Loucy (cell line): ENCODE results near the gene SEMA5A.

Experiments used
- H2AFZ ChIP-seq: fragments of 200-600 bp; sonication (generic); 2 replicates; pipeline ENCODE4 v1.6.0; 2016; ENCODE audit warnings: antibody characterized with exemption, mild to moderate bottlenecking, low read length, moderate library complexity
- H3F3A ChIP-seq: fragments of 200-600 bp; 2 replicates; pipeline ENCODE4 v1.6.0; 2016; ENCODE audit warnings: antibody characterized with exemption, low read depth, mild to moderate bottlenecking
- H3K27me3 ChIP-seq: fragments of 200-600 bp; sonication (generic); 2 replicates; pipeline ENCODE4 v1.6.1; 2014; ENCODE audit warnings: low read length, mild to moderate bottlenecking; ENCODE audit not compliant: insufficient read depth, poor library complexity, severe bottlenecking
- H3K36me3 ChIP-seq: fragments of 200-600 bp; sonication (generic); 2 replicates; pipeline ENCODE4 v1.6.1; 2016; ENCODE audit warnings: low read length; ENCODE audit not compliant: insufficient read depth
- H3K4me1 ChIP-seq: fragments of 200-600 bp; sonication (generic); 2 replicates; pipeline ENCODE4 v1.5.1; 2014; ENCODE audit warnings: low read length, mild to moderate bottlenecking; ENCODE audit not compliant: insufficient read depth, poor library complexity, severe bottlenecking
- H3K4me2 ChIP-seq: fragments of 200-600 bp; sonication (generic); 2 replicates; pipeline ENCODE4 v1.6.0; 2014; ENCODE audit warnings: antibody characterized with exemption, low read length, low read depth, mild to moderate bottlenecking; ENCODE audit not compliant: poor library complexity, severe bottlenecking
- H3K4me3 ChIP-seq: fragments of 200-600 bp; sonication (generic); 2 replicates; pipeline ENCODE4 v1.5.1; 2014; ENCODE audit warnings: low read length, mild to moderate bottlenecking, mixed read lengths; ENCODE audit not compliant: poor library complexity, severe bottlenecking
- H3K79me2 ChIP-seq: fragments of 200-600 bp; sonication (generic); 2 replicates; pipeline ENCODE4 v1.6.1; 2014; ENCODE audit warnings: low read length; ENCODE audit not compliant: insufficient read depth
- H3K9ac ChIP-seq: fragments of 200-600 bp; sonication (generic); 2 replicates; pipeline ENCODE4 v1.6.0; 2014; ENCODE audit warnings: mild to moderate bottlenecking, low read depth, low read length, moderate library complexity; ENCODE audit not compliant: poor library complexity, severe bottlenecking
- H3K9me2 ChIP-seq: fragments of 200-600 bp; sonication (generic); replicated peaks from 2 replicates; pipeline ENCODE4 v1.6.1; 2016; ENCODE audit warnings: low read depth, low read length, mixed read lengths
- H3K9me3 ChIP-seq: fragments of 200-600 bp; sonication (generic); 2 replicates; pipeline ENCODE4 v1.6.1; 2014; ENCODE audit warnings: mild to moderate bottlenecking, antibody characterized with exemption, low read length, low read depth; ENCODE audit not compliant: insufficient read depth
- H4K20me1 ChIP-seq: fragments of 200-600 bp; sonication (generic); 2 replicates; pipeline ENCODE4 v1.6.0; 2014; ENCODE audit warnings: antibody characterized with exemption, low read length, mild to moderate bottlenecking; ENCODE audit not compliant: insufficient read depth, poor library complexity, severe bottlenecking
- CTCF ChIP-seq: fragments of 200-600 bp; sonication (generic); conservative IDR thresholded peaks from 2 replicates; pipeline ENCODE4 v1.5.1; 2014; ENCODE audit warnings: mild to moderate bottlenecking, antibody characterized with exemption, low read length
- EZH2phosphoT487 ChIP-seq: fragments of 200-600 bp; IDR thresholded peaks from 2 replicates; pipeline ENCODE4 v1.6.1; 2018; ENCODE audit warnings: antibody characterized with exemption, mild to moderate bottlenecking, moderate library complexity, borderline replicate concordance

Gene SEMA5A

DNA sequence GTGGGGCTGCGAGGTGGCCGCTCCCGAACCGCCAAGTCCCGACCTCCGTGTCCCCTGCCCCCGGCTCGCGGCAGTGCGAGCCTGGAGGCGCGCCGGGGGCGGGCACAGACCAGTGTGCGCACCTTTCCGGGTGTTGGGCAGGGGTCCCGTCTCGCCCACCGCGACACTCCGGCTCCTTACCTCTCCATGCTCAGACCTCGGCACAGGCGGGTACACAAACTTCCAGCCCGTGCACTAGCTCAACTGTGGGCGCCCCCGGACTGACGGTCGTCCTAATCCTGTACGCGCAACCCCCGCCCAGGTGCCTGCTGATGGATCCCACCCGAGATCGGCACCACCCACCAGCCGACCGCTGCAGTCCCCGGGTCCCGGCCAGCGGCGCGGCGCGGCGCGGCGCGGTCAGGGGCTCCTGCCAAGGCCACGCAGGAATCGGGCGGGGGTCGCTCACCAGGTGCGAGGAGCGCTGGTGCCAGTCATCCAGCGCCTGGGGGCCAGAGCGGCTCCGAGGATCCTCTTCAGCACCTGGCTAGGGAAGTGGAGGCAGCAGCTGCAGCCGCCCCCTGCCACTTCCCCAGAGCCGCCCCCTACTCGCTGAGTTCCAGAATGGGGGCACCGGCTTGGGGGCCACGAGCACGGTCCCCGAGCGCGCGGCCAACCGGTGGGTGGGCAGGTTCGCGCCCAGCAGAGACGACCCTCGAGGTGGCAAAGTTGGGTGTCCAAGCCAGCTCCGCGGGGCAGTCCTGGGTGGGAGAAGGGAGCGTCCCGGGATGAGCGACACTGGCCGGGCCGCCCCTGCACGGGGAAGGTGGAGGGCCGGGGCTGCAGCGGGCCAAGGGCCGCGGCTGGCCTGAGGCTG is 511 bp downstream of the SEMA5A start:
- no peak overlapping the region for H2AFZ ChIP-seq
- H3K36me3 ChIP-seq, result no peaks in the 10 kb centered on the region
- no peak overlapping the region for H3K4me2 ChIP-seq
- no peaks in the 10 kb centered on the region for H4K20me1 ChIP-seq
- H3K27me3 ChIP-seq, result no peaks in the 10 kb centered on the region
- H3K4me1 ChIP-seq, result no peaks in the 10 kb centered on the region
- H3K9ac ChIP-seq, result no peak overlapping the region
- no peaks in the 10 kb centered on the region for H3K9me2 ChIP-seq
- no peak overlapping the region for H3K4me3 ChIP-seq
- no peaks in the 10 kb centered on the region for H3K79me2 ChIP-seq
- no peaks in the 10 kb centered on the region for H3K9me3 ChIP-seq
- H3F3A ChIP-seq, result no peaks in the 10 kb centered on the region
- no peak for TF ChIP-seq CTCF
- no peak for TF ChIP-seq EZH2phosphoT487

- H3K36me3 ChIP-seq, result no peaks in the 10 kb centered on the region
- H3K27me3 ChIP-seq, result no peaks in the 10 kb centered on the region
- no peaks in the 10 kb centered on the region for H4K20me1 ChIP-seq
- no peak overlapping the region for H3K4me2 ChIP-seq
- H3K4me3 ChIP-seq, result no peak overlapping the region
- H3K79me2 ChIP-seq, result no peaks in the 10 kb centered on the region
- H3K9ac ChIP-seq, result no peak overlapping the region
- no peaks in the 10 kb centered on the region for H3F3A ChIP-seq
- no peaks in the 10 kb centered on the region for H3K9me2 ChIP-seq
- H3K4me1 ChIP-seq, result no peaks in the 10 kb centered on the region
- TF ChIP-seq EZH2phosphoT487 (no peak), CTCF (no peak)
- H2AFZ ChIP-seq, result no peak overlapping the region
- H3K9me3 ChIP-seq, result no peaks in the 10 kb centered on the region
Measured at GRCh38 chr5:9544502-9545135, 1.3 kb downstream of the SEMA5A start.

DNA sequence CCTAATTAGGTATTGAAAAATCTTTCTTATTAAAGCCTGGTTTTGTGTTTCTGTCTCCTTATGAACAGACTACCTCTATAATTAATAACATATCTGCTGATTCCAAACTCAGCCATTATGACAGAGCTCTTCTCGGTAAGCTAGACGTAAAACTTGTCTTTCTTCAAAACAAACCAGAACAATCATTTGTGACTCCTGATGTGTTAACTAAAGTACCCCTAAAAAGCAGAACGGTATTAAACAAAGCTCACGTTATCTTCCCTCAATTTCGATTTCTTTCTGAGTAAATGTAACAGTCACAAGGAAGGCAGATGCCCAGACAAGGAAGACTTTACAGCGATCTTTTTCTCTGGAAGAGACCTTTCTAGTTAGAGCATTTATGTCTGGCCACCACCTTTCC is 1.8 kb downstream of the SEMA5A start:
- Histone ChIP-seq H3K4me3 (no peak overlapping the region), H2AFZ (no peak overlapping the region), H3K36me3 (no peaks in the 10 kb centered on the region), H3K9me2 (no peaks in the 10 kb centered on the region), H3K4me2 (no peak overlapping the region), H3K9ac (no peak overlapping the region), H3K9me3 (no peaks in the 10 kb centered on the region), H3K79me2 (no peaks in the 10 kb centered on the region), H4K20me1 (no peaks in the 10 kb centered on the region), H3F3A (no peaks in the 10 kb centered on the region), H3K4me1 (no peaks in the 10 kb centered on the region), H3K27me3 (no peaks in the 10 kb centered on the region)
- TF ChIP-seq CTCF (no peak), EZH2phosphoT487 (no peak)
